ENCODE data around the gene GAGE13. TPM values are rescaled to one million over a fixed set of nuclear protein-coding genes. Genes with fewer than 3 reads are reported as not detected.

The GAGE13 gene
- total and polyA plus RNA-seq, 2 of the 8 experiments (the other 6 are each of a cell fraction or from before 2014, with no cell fraction given), result not detected

GRCh38 chrX:49286136-49286535 is 45.2 kb upstream of the GAGE13 start:
- H3K79me1 ChIP-seq (ENCODE audit: low read depth, low read length), result no peaks in the 10 kb centered on the region
- H2AFZ ChIP-seq (ENCODE audit: low read length), result no peak overlapping the region
- no peak for FAIRE-seq
- H4K20me1 ChIP-seq (replicated peaks in 1 of 2; ENCODE audit: control insufficient read depth in 1 of 2, insufficient read depth in 2 of 2, low read length in 2 of 2), result no peaks in the 10 kb centered on the region
- H3K23ac ChIP-seq (ENCODE audit: insufficient read length), result no peak overlapping the region
- no peak overlapping the region for H4K5ac ChIP-seq (ENCODE audit: insufficient read length, low read depth, low read length)
- no peak overlapping the region for H3K4me3 ChIP-seq (ENCODE audit: extremely low read depth in 1 of 4, insufficient read depth in 2 of 4, low read depth in 3 of 4, low read length in 4 of 4)
- no peak overlapping the region for H3K27ac ChIP-seq (ENCODE audit: low read depth, low read length)
- no peaks in the 10 kb centered on the region for H3K23me2 ChIP-seq (ENCODE audit: low read depth, low read length)
- no peak overlapping the region for H3K56ac ChIP-seq (replicated peaks; ENCODE audit: insufficient read length, low read depth, low read length)
- H2BK12ac ChIP-seq (ENCODE audit: low read depth, low read length), result no peak overlapping the region
- DNase-seq (ENCODE audit: low read depth in 1 of 2, low spot score in 2 of 2), result no peak
- no peak overlapping the region for H2AK5ac ChIP-seq (ENCODE audit: low read depth, low read length)
- no peak overlapping the region for H3K14ac ChIP-seq (ENCODE audit: insufficient read length)
- no peaks in the 10 kb centered on the region for H3K36me3 ChIP-seq (ENCODE audit: control insufficient read depth in 2 of 4, insufficient read depth in 4 of 4, low read length in 3 of 4)
- no peaks in the 10 kb centered on the region; a peak in 1 of 7 replicates for H3K4me1 ChIP-seq (replicated peaks in 1 of 4; ENCODE audit: control insufficient read depth in 3 of 4, insufficient read depth in 4 of 4, low read length in 3 of 4)
- no peak overlapping the region for H3K4ac ChIP-seq (replicated peaks; ENCODE audit: insufficient read length, low read depth, low read length)
- no peak overlapping the region for H2BK120ac ChIP-seq (replicated peaks; ENCODE audit: low read depth, low read length)
- no peak overlapping the region for H3K4me2 ChIP-seq (ENCODE audit: insufficient read depth in 1 of 2, low read depth in 2 of 2, low read length in 2 of 2)
- H3K79me2 ChIP-seq (ENCODE audit: control insufficient read depth in 1 of 2, insufficient read depth in 2 of 2, low read length in 2 of 2), result no peaks in the 10 kb centered on the region
- H3K27me3 ChIP-seq (replicated peaks in 1 of 4; ENCODE audit: control insufficient read depth in 3 of 4, extremely low read depth in 1 of 4, insufficient read depth in 3 of 4, low read length in 3 of 4), result no peaks in the 10 kb centered on the region
- TF ChIP-seq ZNF274 (IDR thresholded peaks at IDR 0.05; ENCODE audit: borderline replicate concordance, extremely low read depth, low read length), result no peak
- no peak for TF ChIP-seq KDM5A (IDR thresholded peaks at IDR 0.05; ENCODE audit: low read length)
- no peak overlapping the region for H3K18ac ChIP-seq (ENCODE audit: extremely low read depth, low read length)
- ChIA-PET POLR2A (ENCODE audit: partially characterized antibody) (interaction anchor here (0.9 to 2.1 kb wide), 3 partner anchors 10 to 27 kb away, joined by 3 to 8 read pairs (median 7); partner anchors contain the start of gene PPP1R3F), CTCF (ENCODE audit: partially characterized antibody) (interaction anchor here (1.4 kb wide), 1 partner anchor 93 kb away, joined by 5 read pairs; no protein-coding TSS in a partner anchor)
- no peak overlapping the region for H2BK15ac ChIP-seq (ENCODE audit: low read length)
- H3K9ac ChIP-seq (replicated peaks in 1 of 4; ENCODE audit: extremely low read depth in 1 of 4, low read depth in 3 of 4, low read length in 3 of 4), result no peak overlapping the region
- H4K8ac ChIP-seq (ENCODE audit: extremely low read depth, insufficient read depth, low read length), result no peak overlapping the region
- WGBS, 2 experiments (ENCODE audit: extremely low coverage in 1 of 2, insufficient coverage in 1 of 2, insufficient read length in 1 of 2, insufficient replicate concordance in 2 of 2, low coverage in 1 of 2, low lambda C conversion rate in 2 of 2, missing lambda C conversion rate in 1 of 2), result 88% methylated on average over 12 of the region's 18 CpGs; no CpG with 5 or more reads in 1 of the 2 experiments
- H4K91ac ChIP-seq (replicated peaks; ENCODE audit: insufficient read length, low read length), result no peak overlapping the region
- no peak overlapping the region for H2BK5ac ChIP-seq (ENCODE audit: low read depth, low read length)
- H3K9me3 ChIP-seq (ENCODE audit: insufficient read depth in 2 of 2, low read depth in 1 of 2, low read length in 1 of 2), result no peaks in the 10 kb centered on the region
- no peak overlapping the region for H2BK20ac ChIP-seq (ENCODE audit: low read length)
